Measurements from ENCODE around the gene BPIFA3. TPM values are rescaled to one million over a fixed set of nuclear protein-coding genes. Genes with fewer than 3 reads are reported as not detected.

BPIFA3 gene
- total RNA-seq, 1 donor from 2014 or later = not detected

DNA sequence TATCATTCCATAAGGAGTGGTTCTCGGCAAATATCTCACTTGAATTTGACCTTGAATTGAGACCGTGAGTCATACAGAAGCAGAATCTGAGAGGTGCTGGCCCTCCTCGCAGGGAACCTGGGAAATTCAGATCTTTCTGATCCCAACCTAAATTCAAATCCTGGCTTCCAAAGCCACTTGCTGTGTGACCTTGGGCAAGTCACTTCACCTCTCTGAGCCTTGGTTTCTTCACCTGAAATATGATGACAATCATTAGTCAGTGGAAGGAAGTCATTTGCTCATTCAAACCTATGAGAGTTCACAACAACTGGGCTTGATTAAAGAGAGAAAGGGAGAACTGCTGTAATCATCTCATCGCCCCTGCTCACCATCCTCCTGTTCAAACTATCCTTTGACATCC lies 7.2 kb downstream of the BPIFA3 start:
- ATAC-seq = no peak

DNA sequence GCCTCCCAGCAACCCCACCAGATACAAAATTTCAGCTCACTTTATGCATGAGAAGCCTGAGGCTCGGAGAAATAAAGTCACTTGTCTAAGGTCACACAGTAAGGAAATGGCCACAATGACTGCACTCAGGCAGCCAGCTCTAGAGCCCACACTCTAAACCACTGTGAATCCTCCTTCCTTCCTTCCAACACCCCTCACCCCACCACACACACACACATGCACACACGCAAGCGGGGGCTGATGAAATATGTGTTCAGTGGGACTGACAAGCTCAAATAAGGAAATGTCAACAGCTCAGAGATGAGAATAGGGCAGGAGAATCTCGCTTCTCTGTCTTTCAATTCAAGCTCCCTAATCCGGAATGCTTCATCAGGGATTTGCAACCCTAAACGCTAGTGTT lies 12.7 kb downstream of the BPIFA3 start:
- ATAC-seq = no peak

DNA sequence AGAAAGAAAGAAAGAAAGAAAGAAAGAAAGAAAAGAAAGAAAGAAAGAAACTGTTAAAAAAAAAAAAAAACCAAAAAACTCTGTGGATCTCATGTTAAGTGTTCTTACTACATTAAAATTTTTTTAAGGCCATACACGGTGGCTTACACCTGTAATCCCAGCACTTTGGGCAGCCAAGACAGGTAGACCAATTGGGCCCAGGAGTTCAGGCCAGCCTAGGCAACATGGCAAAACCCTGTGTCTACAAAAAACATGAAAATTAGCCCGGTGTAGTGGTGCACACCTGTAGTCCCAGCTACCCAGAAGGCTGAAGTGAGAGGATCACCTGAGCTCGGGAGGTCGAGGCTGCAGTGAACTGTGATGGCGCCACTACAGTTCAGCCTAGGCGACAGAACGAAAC lies 14.1 kb downstream of the BPIFA3 start:
- no peak for ATAC-seq

DNA sequence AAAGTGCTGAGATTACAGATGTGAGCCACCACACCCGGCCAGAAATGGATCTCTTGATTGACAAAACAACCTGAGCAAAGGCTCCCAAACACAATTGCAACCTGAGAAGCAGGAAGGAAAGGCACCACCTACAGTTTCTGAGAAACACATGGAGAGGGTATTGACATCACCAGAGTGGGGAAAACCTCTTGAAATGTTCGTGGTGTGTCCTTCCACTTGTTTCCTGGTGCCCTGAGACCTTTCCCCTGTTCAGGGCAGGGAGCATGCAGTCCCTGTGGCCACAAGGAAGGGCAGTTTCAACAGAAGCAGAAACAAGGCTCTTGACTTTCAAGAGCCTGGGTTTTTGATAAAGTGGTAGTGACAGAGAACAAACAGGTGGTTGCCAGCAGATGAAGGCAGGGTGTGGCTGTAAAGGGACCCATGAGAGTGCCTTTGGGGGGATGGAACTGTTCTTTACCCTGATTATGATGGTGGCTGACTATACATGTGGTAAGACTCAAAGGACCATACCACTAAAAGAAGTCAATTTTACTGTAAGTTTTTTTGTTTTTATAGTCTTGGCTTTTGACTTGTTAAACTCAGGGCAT lies 15.4 kb downstream of the BPIFA3 start:
- no peak for ATAC-seq

DNA sequence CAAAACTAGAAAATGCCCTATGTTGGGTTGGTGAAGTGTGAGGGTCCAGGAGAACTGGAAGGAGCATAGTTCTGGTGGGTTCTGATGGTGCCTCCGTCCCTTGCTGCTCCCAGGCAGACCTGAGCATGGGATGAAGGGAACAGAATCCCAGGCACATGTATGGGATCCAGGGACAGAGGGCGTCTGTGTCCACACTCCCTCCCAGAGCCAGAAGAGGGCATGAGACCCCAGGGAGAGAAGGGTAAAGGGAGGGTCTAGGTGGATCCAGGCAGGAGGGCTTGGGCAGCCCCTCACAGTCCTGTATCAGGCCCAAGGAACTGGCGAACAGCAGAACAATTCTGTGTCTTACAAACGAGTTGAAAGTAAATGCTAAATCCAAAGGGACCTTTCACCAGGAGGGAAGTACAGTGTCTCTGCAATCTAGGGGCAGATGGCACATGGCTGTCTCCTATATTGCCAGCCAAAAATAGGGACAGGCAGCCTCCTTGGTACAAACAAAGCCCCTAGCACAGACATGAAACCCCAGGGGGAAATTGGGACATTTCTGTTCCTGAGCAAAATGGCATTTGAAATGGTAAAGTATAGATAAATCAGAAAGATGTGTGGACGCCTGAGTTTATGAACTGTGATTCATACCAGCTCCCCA lies 16.1 kb downstream of the BPIFA3 start:
- ATAC-seq = no peak

DNA sequence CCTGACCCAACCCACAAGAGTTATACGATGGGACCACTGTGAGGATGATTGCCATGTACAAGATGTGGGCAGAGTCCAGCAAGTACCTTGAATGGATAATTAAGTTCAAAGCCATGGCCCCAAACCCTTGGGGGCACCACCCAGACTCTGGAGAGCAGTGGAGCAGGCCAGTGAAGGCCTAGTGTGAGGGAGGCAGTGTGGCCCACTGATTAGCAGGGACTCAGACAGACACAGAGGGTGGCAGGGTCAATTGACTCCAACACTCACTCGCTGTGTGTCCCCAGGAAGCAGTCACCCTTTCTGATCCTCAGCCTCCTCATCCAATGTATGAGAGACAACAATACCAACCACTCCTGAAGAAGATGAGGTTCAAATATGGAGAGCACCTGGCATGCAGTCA lies 16.9 kb downstream of the BPIFA3 start:
- no peak for ATAC-seq

DNA sequence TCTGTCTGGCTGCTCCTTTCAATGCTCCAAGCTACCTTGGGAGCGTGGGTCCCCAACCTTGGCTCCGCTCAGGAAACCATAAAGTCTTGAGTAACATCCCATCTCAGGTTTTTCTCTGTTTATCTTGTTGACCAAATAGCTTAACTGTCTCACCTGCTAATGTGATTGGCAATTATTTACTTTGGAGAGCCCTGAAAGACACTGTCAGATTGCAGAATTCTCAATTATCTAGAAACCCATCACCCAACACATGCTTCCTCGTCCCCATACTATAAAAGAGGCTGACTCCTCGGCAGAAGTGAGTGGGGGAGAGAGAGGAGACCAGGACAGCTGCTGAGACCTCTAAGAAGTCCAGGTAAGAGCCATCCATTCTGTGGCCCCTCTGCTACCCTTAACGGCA lies 18.5 kb downstream of the BPIFA3 start, which contains the start of gene BPIFA1:
Gene BPIFA1, plus strand, starts transcription at position 301 of the 400 bp plus-strand sequence. CDS start 1,716 bp downstream, outside the sequence.
- no peak for ATAC-seq

DNA sequence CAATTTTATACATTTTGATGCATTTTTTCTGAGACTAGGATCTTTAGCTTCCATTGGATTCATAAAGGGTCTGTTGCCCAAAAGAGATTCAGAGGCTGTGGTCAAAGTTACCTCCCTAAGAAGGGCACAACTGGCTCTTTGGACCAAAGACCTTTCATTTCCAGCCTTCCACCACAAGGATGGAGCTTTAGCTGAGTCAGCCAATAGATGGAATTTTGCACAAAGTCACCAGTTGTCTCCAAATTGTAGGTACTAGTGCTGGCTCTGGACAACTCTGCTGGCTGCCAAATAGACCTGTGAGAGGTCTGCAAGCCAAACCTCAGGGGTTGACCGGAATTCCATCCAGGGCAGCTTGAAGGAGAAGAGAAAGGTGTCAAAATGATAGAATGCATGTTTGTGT lies 19.2 kb downstream of the BPIFA3 start:
- no peak for ATAC-seq

DNA sequence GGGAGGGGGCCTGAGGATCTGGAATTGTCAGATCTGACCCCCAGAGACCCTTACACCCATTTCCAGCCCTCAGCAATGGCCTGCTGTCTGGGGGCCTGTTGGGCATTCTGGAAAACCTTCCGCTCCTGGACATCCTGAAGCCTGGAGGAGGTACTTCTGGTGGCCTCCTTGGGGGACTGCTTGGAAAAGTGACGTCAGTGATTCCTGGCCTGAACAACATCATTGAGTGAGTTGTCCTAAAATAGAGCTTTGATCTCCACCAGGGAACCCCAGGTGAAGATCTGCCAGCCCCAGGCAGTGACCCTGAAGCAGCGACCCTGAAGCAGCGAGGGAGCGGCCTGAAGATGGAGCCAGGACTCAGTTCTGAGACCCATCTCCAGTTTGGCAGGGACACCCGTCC lies 20.8 kb downstream of the BPIFA3 start:
- no peak for ATAC-seq

DNA sequence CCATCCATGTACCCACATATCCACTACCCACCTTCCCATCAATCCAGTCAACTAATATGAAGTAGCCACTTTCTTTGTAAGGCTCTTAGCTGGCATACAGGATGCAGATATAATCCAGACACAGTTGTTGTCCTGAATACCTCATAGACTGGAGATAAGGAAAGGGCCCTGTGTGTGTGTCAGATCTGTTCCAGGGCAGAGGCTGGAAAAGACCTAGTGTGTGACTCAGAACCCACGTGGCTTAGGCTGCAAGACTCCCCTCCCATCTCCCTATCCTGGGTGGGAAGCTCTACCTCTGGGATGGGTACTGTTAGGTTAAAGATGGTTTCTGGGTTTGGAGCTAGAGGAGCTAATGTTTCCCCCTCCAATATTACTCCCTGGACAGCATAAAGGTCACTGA lies 22.3 kb downstream of the BPIFA3 start:
- ATAC-seq = no peak

DNA sequence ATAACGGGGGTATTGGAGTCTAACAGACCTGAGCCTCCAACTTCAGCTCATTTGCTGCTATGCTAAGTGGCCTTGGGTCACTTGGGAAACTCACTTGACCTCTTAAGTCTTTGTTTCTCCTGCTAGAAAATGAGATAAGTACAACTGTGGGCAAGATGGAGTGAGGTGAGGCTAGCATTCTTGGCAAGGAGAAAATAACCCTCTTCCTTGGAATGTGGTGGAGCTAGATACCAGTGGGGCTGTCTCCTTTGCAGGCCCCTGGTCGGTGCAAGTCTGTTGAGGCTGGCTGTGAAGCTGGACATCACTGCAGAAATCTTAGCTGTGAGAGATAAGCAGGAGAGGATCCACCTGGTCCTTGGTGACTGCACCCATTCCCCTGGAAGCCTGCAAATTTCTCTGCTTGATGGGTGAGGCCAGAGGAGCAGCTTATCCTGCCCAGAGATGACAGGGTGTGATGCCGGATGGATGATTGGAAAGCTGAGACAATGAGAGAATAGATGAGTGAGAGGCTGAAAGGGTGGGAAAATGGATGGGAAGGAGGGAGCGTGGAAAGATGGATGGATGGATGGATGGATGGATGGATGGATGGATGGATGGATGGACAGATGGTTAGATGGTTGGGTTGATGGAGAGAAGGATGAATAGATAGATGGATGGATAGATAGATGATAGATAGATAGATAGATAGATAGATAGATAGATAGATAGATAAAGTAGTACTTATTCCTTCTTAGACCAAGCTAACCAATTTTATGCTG lies 23.0 kb downstream of the BPIFA3 start:
- ATAC-seq = no peak

DNA sequence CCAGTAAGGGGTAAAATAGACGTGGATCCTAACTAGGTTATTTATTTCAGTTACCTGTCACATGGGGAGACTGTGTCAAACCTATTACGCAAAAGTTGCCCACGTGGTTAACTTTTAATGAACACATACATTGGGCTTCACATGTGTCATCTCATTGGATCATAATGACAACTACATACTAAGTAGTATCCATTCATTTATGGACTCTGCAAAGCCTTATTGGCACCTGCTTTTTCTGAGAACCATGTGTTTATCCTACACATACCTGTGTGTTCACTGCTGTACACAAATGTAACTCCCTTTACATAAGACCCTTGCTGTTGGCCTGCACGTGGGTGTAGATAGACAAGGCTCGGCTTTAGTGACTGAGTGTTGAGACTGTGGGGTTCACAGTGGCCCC lies 23.8 kb downstream of the BPIFA3 start:
- no peak for ATAC-seq

DNA sequence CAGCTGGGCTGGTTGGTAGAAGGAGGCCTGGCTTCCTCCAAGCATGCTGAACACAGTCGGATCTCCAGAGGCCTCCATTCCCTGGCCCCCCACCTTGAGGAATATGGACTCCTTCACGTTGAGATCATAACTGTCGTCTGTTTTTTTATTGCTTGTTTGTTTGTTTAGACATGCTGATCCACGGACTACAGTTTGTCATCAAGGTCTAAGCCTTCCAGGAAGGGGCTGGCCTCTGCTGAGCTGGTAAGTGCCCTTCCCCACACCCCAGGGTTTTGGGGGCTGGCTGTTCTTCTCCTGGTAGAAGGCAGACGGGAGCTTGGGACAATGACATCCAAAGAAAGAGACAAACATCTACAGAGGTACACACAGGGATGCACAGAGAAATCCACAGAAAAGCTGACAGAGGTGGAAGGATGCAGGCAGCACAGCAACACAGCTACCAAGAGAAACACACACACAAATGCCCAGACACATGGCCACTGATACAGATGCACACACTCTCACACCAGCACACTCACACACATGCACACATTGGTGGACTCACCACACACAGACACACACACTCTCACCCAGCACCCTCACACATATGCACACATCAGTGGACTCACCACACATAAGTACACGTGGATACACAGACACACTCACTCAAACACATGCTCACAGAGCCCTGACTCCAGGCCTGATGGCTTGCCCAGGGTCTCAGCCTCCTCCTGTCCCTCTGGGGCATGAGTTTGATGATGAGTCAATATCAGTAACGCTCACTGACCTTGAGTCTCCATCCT lies 25.4 kb downstream of the BPIFA3 start:
- ATAC-seq = no peak

DNA sequence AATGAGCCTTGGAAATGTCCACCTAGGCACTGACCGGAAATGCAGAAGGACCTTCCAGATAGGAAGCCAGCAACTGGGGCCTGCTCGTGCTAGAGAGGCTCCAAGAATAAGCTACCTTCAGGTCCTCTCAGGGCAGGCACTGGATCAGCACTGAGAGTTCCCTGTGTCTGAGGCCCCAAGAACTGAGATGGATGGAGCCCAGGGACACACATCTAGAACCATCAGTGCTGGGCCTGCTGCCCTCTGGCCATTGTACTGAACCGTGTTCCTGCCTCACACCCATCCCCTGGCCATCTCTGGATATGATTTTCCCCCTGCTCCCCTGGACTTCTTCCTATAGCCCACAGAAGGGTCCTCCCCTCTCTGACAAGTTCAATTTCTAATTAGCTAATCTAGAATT lies 28.9 kb downstream of the BPIFA3 start:
- no peak for ATAC-seq

DNA sequence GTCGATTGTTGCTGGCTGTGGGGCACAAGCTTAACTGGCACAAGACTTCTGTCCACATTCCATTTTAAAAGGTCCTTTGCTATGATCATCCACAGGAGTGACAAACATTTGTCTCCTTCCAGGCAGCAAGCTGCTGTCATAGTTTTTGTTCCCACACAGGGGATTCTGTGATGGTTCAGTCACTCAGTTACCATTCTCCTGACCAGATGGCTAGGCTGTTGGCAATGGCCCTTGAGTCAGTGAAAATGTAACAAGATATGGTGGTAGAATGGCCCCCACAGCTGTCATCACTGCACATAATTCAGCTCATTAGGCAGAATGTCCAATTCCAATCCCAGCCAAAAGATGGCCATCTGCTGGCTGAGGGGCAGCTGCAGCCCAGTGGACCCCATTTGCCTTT lies 32.3 kb downstream of the BPIFA3 start:
- no peak for ATAC-seq

DNA sequence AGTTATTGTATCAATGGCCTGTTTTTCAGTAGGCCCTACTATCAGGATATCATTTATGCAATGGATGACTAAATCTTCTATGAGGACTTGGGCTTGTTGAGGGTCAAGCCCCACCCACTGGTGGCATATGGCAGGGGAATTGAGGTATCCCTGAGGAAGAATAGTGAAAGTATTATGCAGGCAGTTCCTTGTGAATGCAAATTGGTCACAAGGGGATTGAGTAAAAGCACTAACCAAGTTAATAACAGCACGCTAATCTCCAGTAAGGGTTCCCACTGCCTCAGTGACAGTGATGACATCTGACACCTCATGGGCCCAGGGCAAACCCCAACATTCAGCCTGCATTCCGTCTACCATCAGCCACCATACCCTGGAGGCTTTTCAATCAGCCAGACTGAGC lies 33.5 kb downstream of the BPIFA3 start:
- ATAC-seq = no peak

DNA sequence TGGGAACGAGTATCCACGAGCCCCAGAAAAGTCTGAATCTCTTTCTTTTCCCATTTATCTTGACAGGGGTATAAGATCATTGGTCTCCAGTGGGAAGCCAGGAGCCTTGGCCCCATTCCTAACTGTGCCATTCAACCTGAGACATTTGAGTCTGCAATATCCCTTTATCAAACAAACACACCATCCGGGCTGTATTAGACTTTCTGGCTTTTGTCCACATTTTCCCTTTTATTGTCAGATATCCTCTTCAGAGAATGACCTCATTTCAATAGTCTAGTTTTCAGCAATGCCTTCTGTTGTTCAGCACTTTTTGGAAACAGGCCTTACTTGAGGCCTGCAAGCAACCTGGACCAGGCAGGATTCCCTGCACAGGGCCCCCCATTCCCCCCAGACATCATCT lies 34.3 kb downstream of the BPIFA3 start:
- ATAC-seq = no peak

DNA sequence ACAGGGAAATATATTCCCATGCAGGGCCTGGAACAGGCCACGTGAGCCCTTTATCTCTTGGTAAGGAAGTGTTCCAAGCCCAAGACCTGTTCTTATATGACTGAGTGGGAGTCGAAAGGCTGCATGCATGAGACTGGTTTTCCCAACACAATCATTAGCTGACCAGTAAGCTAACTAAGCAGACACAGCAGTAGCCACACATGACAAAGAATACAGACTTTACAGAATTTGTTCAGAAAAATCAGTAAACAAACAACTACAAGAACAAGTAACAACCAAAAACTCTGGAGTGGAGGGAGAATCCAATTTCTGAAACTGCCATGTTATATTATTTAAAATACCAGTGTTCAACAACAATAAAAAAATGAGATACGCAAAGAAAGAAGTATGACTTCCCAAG lies 35.3 kb downstream of the BPIFA3 start:
- ATAC-seq = no peak

DNA sequence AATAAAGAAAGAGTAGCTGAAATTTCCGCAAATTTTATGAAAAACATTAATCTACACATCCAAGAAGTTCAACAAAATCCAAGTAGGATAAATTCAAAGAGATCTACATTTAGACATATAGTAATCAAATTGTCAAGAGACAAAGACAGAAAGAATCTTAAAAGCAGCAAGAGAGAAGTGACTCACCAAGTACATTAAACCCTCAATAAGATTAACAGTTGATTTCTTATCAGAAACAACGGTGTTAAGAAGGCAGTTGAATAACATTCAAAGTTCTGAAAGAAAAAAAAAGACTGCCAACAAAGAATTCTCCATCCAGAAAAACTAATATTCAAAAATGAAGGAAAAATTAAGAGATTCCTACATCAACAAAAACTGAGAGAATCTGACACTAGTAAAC lies 37.9 kb downstream of the BPIFA3 start:
- no peak for ATAC-seq

DNA sequence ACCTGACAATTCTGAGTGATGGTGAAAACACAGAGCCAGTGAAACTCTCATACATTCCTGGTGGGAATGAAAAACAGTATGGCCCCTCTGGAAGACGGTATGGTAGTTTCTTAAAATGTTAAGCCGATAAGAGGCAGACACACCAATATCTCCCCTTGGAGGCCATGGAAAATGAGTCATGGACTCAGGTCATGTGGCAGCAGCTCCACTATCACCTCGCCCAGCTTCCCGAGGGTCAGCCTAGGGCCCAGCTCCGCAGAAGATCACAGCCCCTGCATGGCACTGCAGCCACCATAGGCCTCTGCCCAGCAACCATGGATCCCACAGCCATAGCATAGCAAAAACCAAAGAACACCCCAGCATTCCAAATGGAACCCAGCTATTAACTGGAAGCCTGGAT lies 40.1 kb downstream of the BPIFA3 start:
- ATAC-seq = no peak

DNA sequence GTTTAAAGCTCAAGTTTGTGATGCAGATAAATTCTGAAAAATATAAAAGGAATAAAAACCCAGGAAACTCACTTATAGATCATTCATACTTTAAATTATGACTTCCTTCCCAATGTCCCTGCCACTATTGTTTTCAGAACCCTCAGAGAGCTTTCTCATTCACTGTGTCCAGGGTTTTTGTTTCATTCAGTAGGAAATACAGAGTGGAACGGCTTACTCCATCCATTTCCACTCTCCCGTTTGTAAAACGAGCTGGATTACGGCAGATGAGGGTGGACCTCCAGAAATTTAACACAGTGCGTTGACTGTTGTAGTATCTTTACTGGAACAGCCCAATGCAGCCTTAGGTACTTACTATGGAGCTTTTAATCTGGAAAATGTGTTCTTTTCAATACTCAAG lies 42.2 kb downstream of the BPIFA3 start:
- no peak for ATAC-seq

DNA sequence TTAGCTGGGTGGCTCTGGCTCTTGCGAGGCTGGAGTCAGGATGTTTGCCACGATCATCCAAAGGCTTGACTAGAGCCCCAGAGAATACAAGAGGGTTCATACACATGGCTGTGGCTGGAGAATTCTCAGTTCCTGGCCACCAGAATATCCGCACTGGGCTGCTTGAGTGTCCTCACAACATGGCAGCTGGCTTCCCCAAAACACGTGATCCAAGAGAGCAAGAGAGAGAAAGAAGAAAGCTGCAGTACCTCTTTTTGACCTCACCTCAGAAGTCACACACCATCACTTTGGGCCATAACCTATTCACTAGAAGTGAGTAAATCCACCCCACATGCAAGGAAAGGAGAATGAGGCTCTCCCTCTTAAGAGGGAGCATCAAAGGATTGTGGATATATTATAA lies 44.3 kb downstream of the BPIFA3 start:
- no peak for ATAC-seq

DNA sequence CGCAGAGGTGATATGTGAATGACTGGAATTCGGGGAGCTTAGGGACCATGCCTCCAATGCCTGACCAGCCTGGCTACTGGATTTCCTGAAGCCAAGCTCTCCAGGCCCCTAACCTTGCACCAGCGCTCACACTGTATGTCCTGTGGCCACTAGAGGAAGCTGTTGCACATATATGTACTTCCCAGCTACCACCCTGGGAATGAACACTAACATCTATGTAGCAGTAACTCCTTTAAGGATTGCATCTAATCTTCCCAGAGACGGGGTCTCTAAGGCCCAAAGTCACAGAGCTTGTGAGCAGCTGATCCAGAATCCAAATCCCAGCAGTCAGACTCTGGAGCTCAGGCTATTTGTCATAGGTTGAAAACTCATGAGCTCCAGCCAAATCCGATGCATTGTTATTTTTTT lies 45.5 kb downstream of the BPIFA3 start:
- peak; percentile 67 for ATAC-seq
